Measurements from ENCODE around the gene SCYGR3. TPM values are rescaled to one million over a fixed set of nuclear protein-coding genes. Genes with fewer than 3 reads are reported as not detected.

Gene SCYGR3
- total and polyA plus RNA-seq, 2 donors (not counting 3 experiments of a cell fraction or from before 2014, with no cell fraction given) = not detected

- no TSS peak for BruUV-seq (replicated peaks)
- dilution Hi-C loops (cut with MboI; ENCODE audit: extremely low pct_ligation_motif_present, low sequenced_read_pairs) = no loop called here
- no peak overlapping the region for H3K27ac ChIP-seq (ENCODE audit: insufficient read depth, low read depth, low read length)
These were observed 21.8 kb downstream of the SCYGR3 start for GRCh38 chr2:227592694-227593387.

More at GRCh38 chr2:227592694-227593387, 21.8 kb downstream of the SCYGR3 start:
- H3K4me2 ChIP-seq (ENCODE audit: insufficient read depth, low read length) = no peak overlapping the region
- no peak overlapping the region for H3K4me3 ChIP-seq (replicated peaks in 1 of 3; ENCODE audit: insufficient read depth in 1 of 3, low read depth in 1 of 3, low read length in 3 of 3)
- H3K27me3 ChIP-seq (ENCODE audit: control insufficient read depth in 2 of 2, insufficient read depth in 2 of 2, low read length in 2 of 2) = peaks cover 2 to 4% of the 10 kb centered on the region in 2 experiments
- no peaks in the 10 kb centered on the region for H3K9me3 ChIP-seq (replicated peaks; ENCODE audit: control insufficient read depth, insufficient read depth, low read length)
- H3K79me2 ChIP-seq (ENCODE audit: control insufficient read depth, insufficient read depth, low read length) = no peaks in the 10 kb centered on the region
- ChIA-PET POLR2A (no interaction called here), CTCF (no interaction called here)
- H3K9me1 ChIP-seq (replicated peaks; ENCODE audit: control insufficient read depth, extremely low read depth, insufficient read depth, low read length) = no peaks in the 10 kb centered on the region
- TF ChIP-seq POLR2AphosphoS5 (IDR thresholded peaks at IDR 0.05; ENCODE audit: insufficient read depth, low read depth, low read length) = no peak
- TF ChIP-seq MYC (IDR thresholded peaks at IDR 0.05; ENCODE audit: low read depth, low read length) = no peak
- no peak for TF ChIP-seq JUN (IDR thresholded peaks at IDR 0.05; ENCODE audit: borderline replicate concordance, insufficient read depth, insufficient read length, low read depth)
- TF ChIP-seq FOS (IDR thresholded peaks at IDR 0.05; ENCODE audit: borderline replicate concordance, insufficient read depth, low read length) = no peak
- TF ChIP-seq POLR2A (IDR thresholded peaks at IDR 0.05; ENCODE audit: low read depth, low read length) = no peak
- no peak for TF ChIP-seq CTCF (IDR thresholded peaks at IDR 0.05; ENCODE audit: extremely low read depth in 1 of 2, insufficient read depth in 1 of 2, low read depth in 1 of 2, low read length in 2 of 2)
- TF ChIP-seq EZH2 (IDR thresholded peaks at IDR 0.05; ENCODE audit: borderline replicate concordance, low read depth, low read length, severe bottlenecking) = no peak
- TF ChIP-seq MAX (IDR thresholded peaks at IDR 0.05; ENCODE audit: insufficient read depth, insufficient read length) = no peak
- TF ChIP-seq GATA2 (IDR thresholded peaks at IDR 0.05; ENCODE audit: insufficient read depth, insufficient read length, low read depth, low read length) = no peak
- no peak overlapping the region for H2AFZ ChIP-seq (ENCODE audit: low read depth, low read length)
- intact Hi-C loops (cut with micrococcal nuclease) = no loop called here
- no peaks in the 10 kb centered on the region for H3K36me3 ChIP-seq (ENCODE audit: control insufficient read depth in 2 of 2, extremely low read depth in 1 of 2, insufficient read depth in 2 of 2, low read length in 2 of 2)
- H3K4me1 ChIP-seq (ENCODE audit: control insufficient read depth, extremely low read depth, insufficient read depth, low read length) = no peaks in the 10 kb centered on the region
- no peak for DNase-seq (ENCODE audit: low read depth, low spot score)
- H3K9ac ChIP-seq (replicated peaks; ENCODE audit: extremely low read depth, insufficient read depth, low read length) = no peak overlapping the region
- FAIRE-seq = no peak
- no peaks in the 10 kb centered on the region for H4K20me1 ChIP-seq (replicated peaks; ENCODE audit: control insufficient read depth, extremely low read depth, insufficient read depth, low read length)

Measured in endothelial cell of umbilical vein (primary cell).